Left lobe of liver (tissue), 2 donors: Measurements from ENCODE around the gene SORCS2. TPM values are rescaled to one million over a fixed set of nuclear protein-coding genes. Genes with fewer than 3 reads are reported as not detected.
A peak's percentile ranks its signal among the peaks of the same experiment; 100 is the strongest.

ENCODE experiments used
- ATAC-seq: fragments of 200-7000 bp; cut with Tn5 transposase; one replicate; pipeline ENCODE4 v1.9.1; 2020; ENCODE audit warnings: mild to moderate bottlenecking, moderate library complexity
- DNase-seq: peaks from one replicate; pipeline ENCODE4 v3.0.0-alpha.2; 2020; ENCODE audit warnings: low spot score
- total RNA-seq: library from RNA; stranded (reverse); gene quantifications from one replicate; pipeline ENCODE4 v1.2.1, GENCODE V29; 2021
- donor health status: DM: no; HTN: no; CAD: no; lungs with moderate emphysema.
- donor health status: DM: no; HTN: yes; CAD: no.

Gene SORCS2
- total RNA-seq, 1 donor from 2014 or later, result 0.35 TPM

DNA sequence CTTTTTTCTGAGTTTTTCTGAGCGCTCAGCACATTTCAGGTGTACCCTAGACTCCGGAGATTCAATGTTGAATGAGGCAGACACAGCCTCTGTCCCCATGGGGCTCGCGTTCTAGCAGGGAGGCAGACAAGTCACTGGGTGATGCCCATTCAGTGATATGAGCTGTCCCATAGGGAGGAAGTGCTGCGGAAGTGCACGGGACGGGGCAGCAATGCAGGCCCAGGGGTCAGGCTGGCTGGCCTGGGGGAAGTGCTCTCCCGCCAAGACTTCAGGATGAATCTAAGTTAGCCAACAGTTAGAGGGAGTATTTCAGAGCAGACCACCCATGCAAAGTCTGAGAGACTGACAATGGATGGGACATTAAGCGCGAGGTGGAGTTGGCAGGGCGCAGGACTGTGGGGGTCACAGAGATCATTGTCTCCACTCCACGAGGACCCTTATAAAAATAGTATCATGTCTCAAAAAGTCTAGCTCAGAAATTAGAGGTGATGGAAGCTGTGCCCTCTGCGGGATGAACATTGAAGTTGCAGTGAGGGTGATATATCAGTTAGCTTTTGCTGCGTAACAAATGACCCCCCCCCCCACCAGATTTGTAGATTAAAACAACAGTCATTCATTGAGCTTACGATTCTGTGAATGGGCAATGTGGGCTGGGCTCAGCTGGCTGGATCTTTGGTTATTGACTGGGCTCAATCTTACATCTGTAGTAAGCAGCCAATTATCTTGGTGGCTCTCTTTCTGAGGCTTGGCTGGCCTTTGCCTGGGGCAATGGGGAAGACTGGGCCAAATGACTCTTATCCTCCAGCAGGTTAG, 226.0 kb downstream of the SORCS2 start:
- ATAC-seq, result no peak
- peak; percentile 26 for DNase-seq

DNA sequence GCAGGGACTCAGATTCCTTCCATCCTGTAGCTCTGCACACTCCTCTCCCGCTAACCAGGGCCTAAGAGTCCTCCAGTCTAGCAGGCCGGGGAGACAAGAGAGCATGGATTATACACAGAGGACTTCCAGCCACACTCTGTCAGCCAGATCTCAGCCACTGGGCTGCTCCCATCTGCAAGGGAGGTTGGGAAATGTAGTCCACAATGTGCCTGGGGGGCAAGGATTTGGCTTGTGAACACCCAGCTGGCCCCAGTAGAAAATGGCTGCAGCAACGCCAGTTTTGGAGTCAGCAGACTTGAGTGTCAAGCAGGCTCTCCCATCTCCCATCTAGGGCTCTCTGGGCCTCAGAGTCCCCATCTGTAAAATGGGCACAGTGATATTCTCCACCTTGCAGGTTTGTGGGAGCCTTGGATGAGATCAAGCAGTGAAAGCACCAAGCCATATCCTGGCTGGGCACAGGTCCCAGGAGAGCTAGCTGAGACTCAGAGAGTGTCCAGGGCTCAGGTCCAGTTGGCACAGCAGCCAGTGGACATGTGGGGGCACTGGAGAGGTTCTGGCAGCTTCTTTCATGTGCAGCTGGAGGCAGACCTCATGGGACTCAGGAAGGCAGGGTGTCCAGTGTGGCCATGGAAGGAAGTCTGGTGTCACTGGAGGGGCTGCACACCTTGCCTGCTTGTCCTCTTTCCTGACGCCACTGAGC, 227.8 kb downstream of the SORCS2 start:
- no peak for DNase-seq
- no peak for ATAC-seq

DNA sequence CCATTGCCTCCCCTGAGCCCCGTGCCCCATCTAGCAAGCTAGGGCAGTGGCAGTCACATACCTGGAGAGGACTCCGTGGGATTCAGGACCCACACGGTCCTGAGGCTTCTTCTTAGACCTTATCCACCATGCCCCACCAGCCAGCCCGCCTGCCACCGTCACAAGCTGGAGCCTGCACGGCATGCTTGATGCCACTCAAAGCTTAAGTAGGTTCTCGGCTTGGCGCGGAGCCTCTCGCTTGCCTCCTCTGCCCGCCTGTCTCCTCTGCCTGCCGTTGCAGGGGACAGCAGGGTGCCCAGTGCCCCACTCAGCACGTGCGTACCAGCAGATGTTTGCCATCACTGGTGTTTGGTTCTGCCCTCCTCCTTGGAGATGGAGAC, 228.3 kb downstream of the SORCS2 start:
- DNase-seq (peak; percentile 32), ATAC-seq (no peak)

DNA sequence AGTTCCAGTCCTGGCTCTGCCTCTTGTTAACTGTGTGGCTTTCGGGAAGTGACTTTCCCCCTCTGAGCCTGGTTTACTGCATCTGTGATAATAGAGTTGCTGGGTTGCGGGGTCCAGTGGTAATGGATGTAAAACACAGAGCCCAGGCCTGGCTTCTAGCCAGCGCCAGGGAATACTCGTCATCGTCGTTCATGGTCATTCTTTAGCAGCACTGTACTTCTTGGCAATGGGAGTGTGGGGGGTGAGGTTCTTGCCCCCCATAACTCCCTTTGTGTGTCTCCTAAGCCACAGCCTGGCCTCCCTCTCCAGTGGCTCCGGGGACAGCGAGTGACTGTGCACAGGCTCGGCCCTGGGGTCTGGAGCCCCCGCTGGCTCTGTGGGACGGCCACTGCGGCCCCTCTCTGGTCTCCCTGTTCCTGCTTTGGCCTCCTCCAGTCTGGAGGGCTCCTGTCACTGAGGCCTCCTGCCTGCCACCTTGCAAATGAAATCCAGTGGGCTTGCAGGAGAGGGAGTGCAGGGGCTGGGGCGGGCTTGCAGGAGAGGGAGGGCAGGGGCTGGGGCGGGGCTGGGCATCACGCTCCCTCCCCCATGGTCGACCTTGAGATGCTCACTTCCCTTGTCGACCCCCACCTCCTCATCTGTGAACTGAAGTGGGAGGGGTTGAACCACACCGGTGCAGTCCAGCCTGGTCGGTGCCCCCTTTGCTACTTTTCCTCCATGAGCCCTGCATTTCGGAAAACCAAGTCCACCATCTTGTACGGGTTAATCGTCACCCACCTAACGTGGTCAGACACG, 229.2 kb downstream of the SORCS2 start:
- DNase-seq (peak; percentile 23), ATAC-seq (no peak)

DNA sequence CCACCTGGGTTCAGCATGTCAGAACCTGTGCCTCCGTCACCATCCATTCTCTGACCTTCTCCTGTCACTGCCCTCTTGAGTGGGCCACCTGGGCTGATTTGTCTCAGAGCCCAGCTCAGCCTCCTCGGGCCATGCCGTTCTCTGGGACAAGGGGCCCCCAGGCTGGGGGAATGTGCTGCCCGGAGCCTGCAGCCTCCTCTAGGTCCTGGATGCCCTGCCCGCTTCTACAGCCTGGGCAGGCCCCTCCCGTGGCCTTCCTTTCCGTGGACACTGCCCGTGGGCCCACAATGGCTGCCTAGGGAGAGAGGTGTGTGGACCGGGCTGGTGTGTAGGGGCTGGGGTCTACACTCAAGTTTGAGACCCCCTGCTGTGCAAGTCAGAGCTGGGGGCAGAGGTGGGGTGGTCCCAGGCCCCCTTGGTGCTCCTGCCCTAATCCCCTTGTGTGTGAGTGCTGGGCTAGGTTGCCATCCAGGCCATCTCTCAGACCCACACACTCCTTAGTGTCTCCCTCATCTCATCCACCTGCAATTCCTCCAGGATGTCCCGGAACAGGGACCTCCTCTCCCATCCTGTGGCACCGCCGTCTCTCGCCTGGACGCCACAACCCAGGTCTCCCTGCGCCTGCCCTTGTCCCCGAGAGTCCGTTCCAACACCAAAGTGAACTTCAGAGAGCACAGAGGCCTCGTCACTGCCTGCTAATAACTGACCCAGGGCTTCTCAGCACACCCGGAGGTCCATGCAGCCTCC, 230.0 kb downstream of the SORCS2 start:
- no peak for ATAC-seq
- peak; percentile 30 for DNase-seq

DNA sequence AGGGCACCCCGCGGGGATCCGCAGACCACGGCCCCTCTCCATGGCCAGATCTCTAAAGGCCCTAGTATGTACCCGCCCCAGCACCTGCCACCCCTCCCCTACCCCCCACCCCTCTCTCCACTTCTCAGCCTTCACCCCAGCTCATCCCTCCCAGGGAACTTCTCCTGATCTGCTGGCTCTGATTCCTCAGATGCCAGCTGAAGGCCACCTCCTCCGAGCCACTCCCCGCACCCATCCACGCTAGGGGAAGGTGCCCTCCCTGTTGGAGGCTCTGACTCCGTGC, 230.5 kb downstream of the SORCS2 start:
- no peak for ATAC-seq

DNA sequence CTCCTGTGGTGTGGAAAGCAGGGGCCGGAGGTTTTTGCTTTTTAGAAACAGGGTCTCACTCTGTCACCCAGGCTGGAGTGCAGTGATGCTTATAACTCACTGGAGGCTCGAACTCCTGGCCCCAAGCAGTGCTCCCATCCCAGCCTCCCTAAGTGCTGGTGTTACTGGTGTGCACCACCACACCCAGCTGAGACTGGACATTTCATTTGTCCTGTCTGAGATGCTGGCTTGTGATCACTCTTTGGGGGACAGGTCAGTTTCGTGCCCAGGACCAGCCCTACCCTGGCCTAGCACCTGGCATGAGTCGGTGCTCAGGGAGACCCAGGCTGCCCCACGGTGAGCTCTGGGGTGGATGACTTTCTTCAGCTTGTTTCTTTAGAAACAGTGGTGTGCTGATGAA, 231.1 kb downstream of the SORCS2 start:
- ATAC-seq (no peak), DNase-seq (peak; percentile 24)

More for the DNA sequence above, 230.5 kb downstream of the SORCS2 start:
- DNase-seq, result no peak

DNA sequence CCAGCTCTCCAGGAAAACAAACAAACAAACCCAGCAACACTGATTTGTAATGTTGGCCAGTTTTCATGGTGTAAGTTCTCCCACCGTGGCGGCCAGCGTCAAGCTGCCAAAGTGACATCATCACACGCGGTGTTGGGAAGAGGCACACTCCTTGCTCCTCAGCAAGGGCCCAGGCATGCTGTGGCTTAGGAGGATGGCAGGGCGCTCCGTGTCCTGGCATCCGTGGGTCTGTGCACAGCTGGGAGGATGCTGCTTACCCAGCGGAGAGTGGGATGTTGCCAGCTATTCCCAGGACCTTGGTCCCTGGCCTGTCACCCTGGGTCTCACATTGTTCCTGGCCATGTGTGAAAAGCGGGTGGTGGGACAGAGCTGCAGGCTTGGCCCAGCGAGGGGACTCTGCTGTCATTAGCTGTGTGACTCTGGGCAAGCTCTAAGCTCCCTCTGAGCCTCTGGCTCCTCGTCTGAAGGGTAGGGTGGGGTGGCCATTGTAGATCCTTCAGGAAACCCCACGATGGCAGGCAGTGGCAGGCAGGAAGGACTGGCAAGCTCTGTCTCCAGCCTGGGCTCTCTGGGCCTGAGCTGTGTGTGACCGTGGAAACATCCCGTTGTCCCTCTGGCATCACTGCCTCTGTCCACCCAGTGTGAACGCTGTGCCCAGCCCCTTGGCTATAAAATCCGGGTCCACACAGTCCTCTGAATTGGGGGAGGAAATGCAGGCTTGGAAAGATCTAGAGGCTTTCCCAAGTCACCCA, 231.6 kb downstream of the SORCS2 start:
- no peak for ATAC-seq
- DNase-seq, result peak; percentile 27

DNA sequence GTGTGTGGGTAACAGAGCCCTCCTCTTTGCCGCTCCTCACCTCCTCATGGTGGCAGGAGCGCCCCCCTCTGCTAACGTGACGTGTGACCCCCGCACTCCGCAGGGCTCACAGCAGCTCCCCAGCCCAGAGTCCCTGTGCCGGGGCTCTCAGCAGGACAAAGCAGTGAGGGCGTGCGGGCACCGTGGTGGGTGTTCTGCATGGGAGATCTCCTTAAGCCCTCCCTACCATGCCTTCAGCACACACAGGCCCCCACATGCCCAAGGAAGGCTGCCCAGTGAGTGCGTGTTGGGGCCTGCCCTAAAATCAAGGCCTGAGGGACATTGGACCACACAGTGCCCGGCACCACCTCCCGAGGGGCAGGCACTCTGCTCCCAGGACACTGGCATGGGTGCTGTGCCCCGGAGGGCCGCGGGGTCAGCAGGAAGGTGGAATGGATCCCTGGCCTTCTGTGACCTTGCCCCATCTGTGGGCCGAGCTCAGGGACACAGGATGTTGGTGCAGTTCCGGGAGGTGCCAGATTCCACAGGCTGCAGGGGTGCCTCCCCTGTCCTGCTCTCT, 232.3 kb downstream of the SORCS2 start:
- peak; percentile 22 for DNase-seq
- no peak for ATAC-seq

DNA sequence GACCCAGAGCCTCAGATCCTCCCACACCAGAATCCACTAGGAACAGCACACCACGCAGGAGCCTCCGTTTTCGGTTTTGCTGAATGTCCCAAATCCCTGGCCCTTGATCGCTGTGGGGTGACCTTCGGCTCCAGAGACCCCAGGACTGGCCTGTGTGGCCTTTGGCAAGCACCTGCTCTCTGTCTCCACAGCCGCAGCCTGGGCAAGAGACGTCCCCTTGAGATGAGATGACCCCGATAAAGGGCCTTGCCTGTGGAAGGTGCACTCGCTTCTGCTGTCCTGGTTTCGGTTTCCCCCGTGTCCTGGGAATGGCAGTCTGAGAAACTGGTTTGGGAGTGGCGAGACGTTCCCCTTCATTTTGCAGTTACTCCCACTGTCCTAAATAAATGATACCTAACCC, 232.8 kb downstream of the SORCS2 start:
- no peak for ATAC-seq
- DNase-seq, result no peak

DNA sequence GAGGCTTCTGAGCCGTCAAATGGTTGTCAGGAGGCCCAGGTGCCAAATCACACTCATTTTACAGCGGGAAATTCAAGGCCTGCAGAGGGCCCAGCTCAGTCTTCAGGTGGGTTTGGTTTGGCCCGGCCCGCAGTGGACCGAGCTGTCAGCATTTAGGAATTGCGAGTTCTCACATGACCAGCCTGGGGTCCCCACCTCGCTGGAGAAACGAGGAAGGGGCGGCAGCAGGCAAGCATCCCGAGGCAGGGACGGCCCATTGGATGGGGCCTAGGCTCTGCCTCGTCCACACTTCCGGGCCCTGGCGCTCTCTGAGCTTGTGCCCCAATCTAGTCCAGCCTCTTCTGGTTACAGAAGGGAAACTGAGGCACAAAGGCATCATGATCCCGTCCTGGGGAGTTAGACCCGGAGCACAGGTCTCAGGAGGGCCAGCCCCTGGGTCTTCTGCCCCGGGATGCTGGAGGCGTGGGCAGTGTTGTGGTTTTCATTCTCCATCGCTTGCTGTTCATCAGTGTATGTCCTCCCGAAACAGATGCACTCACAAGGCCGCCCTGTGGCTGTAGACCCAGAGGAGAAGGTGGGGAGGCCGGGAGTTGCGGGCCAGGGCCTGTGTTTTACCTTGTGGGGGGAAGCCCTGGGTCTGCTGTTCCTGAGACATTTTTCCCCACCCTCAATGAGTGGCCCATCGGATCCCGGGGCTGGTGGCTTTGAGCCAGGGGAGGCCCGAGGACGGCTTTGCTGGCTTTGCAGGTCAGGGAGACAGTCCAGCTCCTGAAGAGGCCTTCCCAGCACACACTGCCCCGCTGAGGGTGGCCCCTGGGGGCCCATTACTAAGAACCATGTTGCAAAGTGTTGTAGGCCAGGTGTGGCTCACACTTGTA, 233.5 kb downstream of the SORCS2 start:
- ATAC-seq (no peak), DNase-seq (peak; percentile 37)

DNA sequence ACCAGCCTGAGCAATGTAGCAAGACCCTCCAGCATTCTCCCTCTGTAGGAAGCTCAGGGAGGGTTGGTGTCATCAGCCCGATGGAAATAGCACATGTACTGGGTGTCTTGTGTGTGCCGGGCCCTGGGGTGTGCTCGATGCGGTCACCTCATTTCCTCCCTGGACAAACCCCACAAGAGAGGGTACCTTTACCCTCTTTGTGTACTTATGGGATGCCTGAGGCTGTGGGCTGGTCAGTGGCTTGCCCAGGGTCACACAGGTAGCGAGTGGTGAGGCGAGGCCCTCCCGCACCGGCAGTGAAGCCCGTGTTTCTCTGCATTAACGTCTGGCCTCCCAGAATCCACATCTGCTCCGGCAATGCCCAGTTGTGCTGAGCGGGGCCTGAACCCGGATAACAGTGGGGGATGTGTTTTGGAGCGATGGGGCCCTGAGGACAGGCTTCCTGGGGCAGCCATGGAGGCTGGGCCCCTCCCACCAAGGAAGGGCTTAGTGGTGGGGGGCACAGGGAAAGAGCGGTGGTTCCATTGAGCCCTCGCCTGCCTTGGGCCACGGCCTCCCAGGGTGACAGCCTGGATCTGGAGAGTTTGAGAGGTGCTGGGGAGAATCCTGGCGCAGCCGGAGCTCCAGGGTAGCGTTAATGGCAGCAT, 234.3 kb downstream of the SORCS2 start:
- DNase-seq, result peak; percentile 24
- ATAC-seq, result no peak

DNA sequence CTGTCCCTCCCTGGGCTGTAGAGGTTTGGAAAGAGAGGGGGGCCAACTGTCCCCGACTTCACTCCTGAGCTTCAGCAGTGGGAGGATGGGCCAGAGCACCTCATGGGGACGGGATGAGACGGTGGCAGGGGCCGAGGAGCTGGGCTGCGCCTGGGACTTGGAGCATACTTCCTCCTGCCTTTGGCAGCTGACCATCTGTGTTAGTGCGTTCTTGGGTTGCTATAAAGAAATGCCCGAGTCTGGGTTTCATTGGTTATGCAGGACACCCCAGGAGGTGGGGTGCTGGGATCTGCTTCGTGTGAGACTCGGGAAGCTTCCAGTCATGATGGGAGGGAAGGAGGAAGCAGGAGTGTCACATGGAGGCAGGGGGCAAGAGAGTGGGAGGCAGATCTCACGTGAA, 235.0 kb downstream of the SORCS2 start:
- ATAC-seq, result no peak
- peak; percentile 7 for DNase-seq

DNA sequence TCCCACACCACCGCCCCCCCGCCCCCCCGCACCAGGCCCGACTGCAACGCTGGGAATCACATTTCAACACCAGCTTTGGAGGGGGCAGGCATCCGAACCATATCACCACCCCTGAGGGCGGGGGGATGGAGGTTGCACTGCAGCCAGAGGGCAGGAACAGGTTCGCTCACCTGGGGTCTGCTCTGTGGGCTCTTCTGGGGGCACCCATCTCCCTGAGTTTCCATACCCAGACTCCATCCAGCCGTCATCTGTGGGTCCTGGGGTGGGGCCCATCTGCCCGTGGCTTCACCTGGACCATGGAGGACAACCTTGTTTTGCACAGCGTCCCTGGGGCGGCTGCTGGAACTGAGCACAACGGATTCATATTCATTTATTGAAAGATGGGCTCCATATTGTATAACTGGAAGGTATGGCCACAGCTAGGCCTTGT, 235.5 kb downstream of the SORCS2 start:
- ATAC-seq (no peak), DNase-seq (peak; percentile 33)

DNA sequence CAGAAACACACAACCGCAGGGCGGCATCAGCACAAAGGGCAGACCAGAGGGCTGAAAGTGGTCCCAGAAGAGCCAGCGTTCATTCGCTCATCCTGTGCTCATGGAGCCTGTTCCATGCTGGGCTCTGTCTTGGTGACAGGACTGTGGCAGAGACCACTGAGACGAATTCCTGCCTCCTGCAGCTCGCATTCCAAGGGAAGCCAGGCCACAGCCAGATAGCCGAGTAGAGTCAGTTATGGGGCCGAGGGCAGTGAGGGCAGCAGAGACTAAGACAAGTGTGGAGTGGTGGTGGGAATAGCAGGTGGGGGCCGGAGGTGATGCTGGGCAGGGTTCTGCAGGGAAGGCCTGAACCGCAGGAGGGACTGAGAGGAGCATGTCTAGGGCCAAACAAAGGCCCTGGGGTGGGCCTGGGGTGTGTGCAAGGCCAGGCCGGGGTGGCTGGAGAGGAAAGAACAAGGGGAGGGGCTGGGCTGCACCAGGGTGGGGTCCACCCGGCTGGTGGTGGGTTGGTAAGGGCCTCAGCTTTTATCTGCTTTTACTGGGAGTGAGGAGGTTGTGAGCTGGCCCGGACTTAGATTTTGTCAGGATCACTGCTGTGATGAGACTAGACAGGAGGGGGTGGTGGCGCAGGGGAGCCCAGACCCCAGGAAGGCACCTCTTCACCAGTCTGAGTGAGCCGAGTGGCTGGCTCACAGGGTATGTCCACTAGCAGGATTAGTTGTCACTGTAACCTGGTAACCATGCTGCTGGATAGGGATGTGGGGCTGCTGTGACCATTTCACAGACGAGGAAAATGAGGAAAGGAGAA, 236.1 kb downstream of the SORCS2 start:
- no peak for ATAC-seq
- DNase-seq, result peak; percentile 30

DNA sequence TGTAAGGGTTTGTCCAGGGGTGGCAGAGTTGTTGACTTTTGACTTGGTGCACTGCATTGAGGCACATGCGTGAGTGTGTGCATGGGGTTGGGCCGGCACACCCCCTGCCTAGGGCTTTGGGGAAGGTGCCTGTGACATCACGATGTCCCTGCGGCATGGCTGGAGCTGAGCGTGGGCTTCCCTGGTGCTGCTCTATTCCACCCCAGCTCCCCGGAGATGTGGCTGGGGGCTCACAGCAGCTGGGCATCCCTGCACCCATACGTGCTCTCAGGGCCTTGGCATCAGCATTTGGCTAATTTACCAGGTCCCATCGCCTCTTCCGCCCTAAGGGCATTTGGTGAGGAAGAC, 236.7 kb downstream of the SORCS2 start:
- ATAC-seq (no peak), DNase-seq (no peak)

DNA sequence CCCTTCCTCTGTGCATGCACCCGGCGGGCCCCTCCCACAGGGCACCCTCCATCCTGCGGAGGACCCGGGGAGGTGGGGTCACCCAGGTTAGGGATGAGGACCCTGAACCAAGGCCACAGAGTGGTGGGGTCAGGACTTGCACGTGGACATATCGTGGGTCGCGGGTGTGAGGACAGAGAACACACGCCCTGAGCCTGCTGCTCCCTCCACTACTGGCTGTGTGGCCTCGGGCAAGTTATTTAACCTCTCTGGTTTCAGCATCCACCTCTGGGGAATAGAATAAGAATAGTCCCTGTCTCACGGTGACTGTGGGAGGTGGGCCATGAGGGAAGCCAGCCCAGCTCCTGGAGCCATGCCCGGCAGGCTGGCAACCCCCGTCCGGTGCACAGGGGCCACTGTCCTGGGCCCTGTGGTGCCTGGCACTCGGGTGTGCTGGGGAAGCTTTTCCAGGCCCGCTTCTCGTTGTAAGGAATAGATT, 237.3 kb downstream of the SORCS2 start:
- ATAC-seq (no peak), DNase-seq (no peak)
